Chondrocyte (in vitro differentiated cells): ENCODE data around the gene ZDHHC4. TPM values are rescaled to one million over a fixed set of nuclear protein-coding genes. Genes with fewer than 3 reads are reported as not detected.

Experiments
- DNase-seq: peaks from one replicate; pipeline ENCODE4 v3.0.0; 2021; ENCODE audit warnings: mixed read lengths, low spot score
- H3K27ac Mint-ChIP-seq: one replicate; pipeline ENCODE4 v1.8.0; 2021; ENCODE audit warnings: mild to moderate bottlenecking, moderate library complexity, mixed read lengths; ENCODE audit not compliant: unreplicated experiment
- H3K27me3 Mint-ChIP-seq: 2 replicates; pipeline ENCODE4 v1.8.0; 2021; ENCODE audit warnings: low read depth, mixed read lengths
- H3K36me3 Mint-ChIP-seq: 2 replicates; pipeline ENCODE4 v1.8.0; 2021; ENCODE audit warnings: low read depth, mixed read lengths
- H3K4me1 Mint-ChIP-seq: 2 replicates; pipeline ENCODE4 v1.8.0; 2021; ENCODE audit warnings: low read depth, mild to moderate bottlenecking, mixed read lengths
- H3K4me3 Mint-ChIP-seq: one replicate; pipeline ENCODE4 v1.8.0; 2021; ENCODE audit warnings: mild to moderate bottlenecking, moderate library complexity, mixed read lengths; ENCODE audit not compliant: unreplicated experiment
- H3K9me3 Mint-ChIP-seq: 2 replicates; pipeline ENCODE4 v1.8.0; 2021; ENCODE audit warnings: low read depth, mixed read lengths
- CTCF ChIP-seq: fragments of 200-600 bp; sonication (generic); IDR thresholded peaks from 2 replicates; pipeline ENCODE4 v1.5.0; 2021; ENCODE audit warnings: antibody characterized with exemption, mild to moderate bottlenecking, moderate library complexity
- long read RNA-seq: library from polyadenylated mRNA; stranded (forward); transcript quantifications from one replicate; pipeline ENCODE4 v2.0.0, GENCODE V29; 2021
- total RNA-seq: library from RNA; stranded (reverse); gene quantifications from 3 replicates; pipeline ENCODE4 v1.2.1, GENCODE V29; 2021

ZDHHC4 gene
- 44.0 to 60.5 TPM (median 50.6 TPM) in 3 replicates for total RNA-seq
- long read RNA-seq, transcript ZDHHC4-203 (9 exons, 1,461 nt): minor isoform, 15 of 66 reads
- long read RNA-seq, transcript ZDHHC4-201 (8 exons, 1,259 nt): major isoform, 22 of 66 reads
- long read RNA-seq, transcript ZDHHC4-205 (8 exons, 1,552 nt): minor isoform, 9 of 66 reads
- long read RNA-seq, partial matches to known transcripts: 1 of 66 reads
- long read RNA-seq, other reads (novel, unspliced or antisense): 12 of 66 reads

GRCh38 chr7:6577369-6578113 is at the start of gene ZDHHC4:
TSS of gene ZDHHC4 (plus strand) at chr7:6577454. CDS start at chr7:6580562, 3,108 bp downstream.
- peaks cover 17% of the 10 kb centered on the region for H3K36me3 Mint-ChIP-seq
- DNase-seq: no peak
- H3K4me3 Mint-ChIP-seq: peak within 1 kb of the TSS; percentile 83
- TF ChIP-seq CTCF: peak; percentile 4
- peaks cover 16% of the 10 kb centered on the region for H3K4me1 Mint-ChIP-seq
- no peaks in the 10 kb centered on the region for H3K9me3 Mint-ChIP-seq
- no peaks in the 10 kb centered on the region for H3K27me3 Mint-ChIP-seq
- peak within 1 kb of the TSS; percentile 91 for H3K27ac Mint-ChIP-seq

GRCh38 chr7:6528401-6529130 is 48.7 kb upstream of the ZDHHC4 start:
- Mint-ChIP-seq H3K4me3 (no peak overlapping the region), H3K27me3 (peaks cover 41% of the 10 kb centered on the region)
- TF ChIP-seq CTCF: no peak

GRCh38 chr7:6529643-6530042 is 47.6 kb upstream of the ZDHHC4 start:
- H3K4me3 Mint-ChIP-seq: no peak overlapping the region

More at GRCh38 chr7:6528401-6529130, 48.7 kb upstream of the ZDHHC4 start:
- Mint-ChIP-seq H3K9me3 (no peaks in the 10 kb centered on the region), H3K27ac (no peak overlapping the region), H3K4me1 (peaks cover 7% of the 10 kb centered on the region), H3K36me3 (peaks cover 3% of the 10 kb centered on the region)
- no peak for DNase-seq

GRCh38 chr7:6530626-6531491 is 46.4 kb upstream of the ZDHHC4 start:
- peaks cover 7% of the 10 kb centered on the region for H3K4me1 Mint-ChIP-seq
- no peak for TF ChIP-seq CTCF
- H3K9me3 Mint-ChIP-seq: no peaks in the 10 kb centered on the region
- H3K27me3 Mint-ChIP-seq: peaks cover 47% of the 10 kb centered on the region
- peak overlapping the region; percentile 33 for H3K4me3 Mint-ChIP-seq
- no peak overlapping the region for H3K27ac Mint-ChIP-seq
- H3K36me3 Mint-ChIP-seq: peaks cover 3% of the 10 kb centered on the region
- no peak for DNase-seq

More at GRCh38 chr7:6529643-6530042, 47.6 kb upstream of the ZDHHC4 start:
- peaks cover 7% of the 10 kb centered on the region for H3K4me1 Mint-ChIP-seq
- DNase-seq: no peak
- H3K27ac Mint-ChIP-seq: no peak overlapping the region
- H3K9me3 Mint-ChIP-seq: no peaks in the 10 kb centered on the region
- peaks cover 44% of the 10 kb centered on the region for H3K27me3 Mint-ChIP-seq
- H3K36me3 Mint-ChIP-seq: peaks cover 3% of the 10 kb centered on the region
- no peak for TF ChIP-seq CTCF
